Measurements from ENCODE around the gene IQCH. TPM values are rescaled to one million over a fixed set of nuclear protein-coding genes. Genes with fewer than 3 reads are reported as not detected.

IQCH gene
- polyA plus RNA-seq, 1 donor (not counting 4 experiments of a cell fraction or from before 2014, with no cell fraction given): 2.6 TPM

DNA sequence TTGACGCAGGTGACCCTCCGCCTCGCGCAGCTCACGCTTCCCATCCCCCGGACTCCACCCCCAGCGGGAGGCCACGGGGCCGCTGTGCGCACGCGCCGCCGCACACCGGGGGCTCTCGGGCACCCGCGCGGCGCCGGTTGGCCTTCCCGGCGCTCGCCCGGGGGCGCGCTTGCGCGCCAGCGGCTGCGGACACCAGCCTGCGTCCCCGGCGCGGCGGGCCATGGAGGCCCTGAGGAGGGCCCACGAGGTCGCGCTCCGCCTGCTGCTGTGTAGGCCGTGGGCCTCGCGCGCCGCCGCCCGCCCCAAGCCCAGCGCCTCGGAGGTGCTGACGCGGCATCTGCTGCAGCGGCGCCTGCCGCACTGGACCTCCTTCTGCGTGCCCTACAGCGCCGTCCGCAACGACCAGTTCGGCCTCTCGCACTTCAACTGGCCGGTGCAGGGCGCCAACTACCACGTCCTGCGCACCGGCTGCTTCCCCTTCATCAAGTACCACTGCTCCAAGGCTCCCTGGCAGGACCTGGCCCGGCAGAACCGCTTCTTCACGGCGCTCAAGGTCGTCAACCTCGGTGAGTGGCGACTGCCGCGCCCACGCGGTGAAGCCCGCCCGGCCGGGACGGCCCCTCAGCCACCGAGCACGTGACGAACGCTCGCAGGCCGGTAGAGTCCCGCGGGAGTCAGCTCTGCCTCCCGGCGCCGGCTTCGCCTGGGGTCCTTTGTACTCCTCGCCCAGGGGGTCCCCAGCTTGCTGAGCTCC lies 266.6 kb downstream of the IQCH start, which contains the start of gene C15orf61:
Gene C15orf61 (plus strand): TSS at position 103 of the 754 bp plus-strand sequence. CDS start 118 bp downstream, at position 221.
- DNase-seq (ENCODE audit: low read depth, low spot score) (no peak), FAIRE-seq (no peak)
- no peaks in the 10 kb centered on the region for H3K9me3 ChIP-seq (ENCODE audit: control insufficient read depth, low read depth, low read length)
- peak within 1 kb of the TSS; percentile 87 to 99 (median 93) for H3K4me3 ChIP-seq (ENCODE audit: control insufficient read depth in 2 of 3, extremely low read depth in 1 of 3, insufficient read depth in 2 of 3, low read depth in 1 of 3, low read length in 3 of 3)
- H3K36me3 ChIP-seq (ENCODE audit: control insufficient read depth in 2 of 2, extremely low read depth in 1 of 2, insufficient read depth in 2 of 2, low read length in 2 of 2): no peaks in the 10 kb centered on the region
- H3K27ac ChIP-seq (ENCODE audit: control insufficient read depth, insufficient read depth, low read length): peak within 1 kb of the TSS; percentile 93
- H3K9ac ChIP-seq (ENCODE audit: control insufficient read depth, extremely low read depth, insufficient read depth, low read length): peak within 1 kb of the TSS; percentile 97
- no peaks in the 10 kb centered on the region for H4K20me1 ChIP-seq (ENCODE audit: control insufficient read depth, extremely low read depth, insufficient read depth, low read length)
- dilution Hi-C loops (cut with MboI; ENCODE audit: extremely low pct_ligation_motif_present, low sequenced_read_pairs): no loop called here
- TF ChIP-seq, protein P1, sequence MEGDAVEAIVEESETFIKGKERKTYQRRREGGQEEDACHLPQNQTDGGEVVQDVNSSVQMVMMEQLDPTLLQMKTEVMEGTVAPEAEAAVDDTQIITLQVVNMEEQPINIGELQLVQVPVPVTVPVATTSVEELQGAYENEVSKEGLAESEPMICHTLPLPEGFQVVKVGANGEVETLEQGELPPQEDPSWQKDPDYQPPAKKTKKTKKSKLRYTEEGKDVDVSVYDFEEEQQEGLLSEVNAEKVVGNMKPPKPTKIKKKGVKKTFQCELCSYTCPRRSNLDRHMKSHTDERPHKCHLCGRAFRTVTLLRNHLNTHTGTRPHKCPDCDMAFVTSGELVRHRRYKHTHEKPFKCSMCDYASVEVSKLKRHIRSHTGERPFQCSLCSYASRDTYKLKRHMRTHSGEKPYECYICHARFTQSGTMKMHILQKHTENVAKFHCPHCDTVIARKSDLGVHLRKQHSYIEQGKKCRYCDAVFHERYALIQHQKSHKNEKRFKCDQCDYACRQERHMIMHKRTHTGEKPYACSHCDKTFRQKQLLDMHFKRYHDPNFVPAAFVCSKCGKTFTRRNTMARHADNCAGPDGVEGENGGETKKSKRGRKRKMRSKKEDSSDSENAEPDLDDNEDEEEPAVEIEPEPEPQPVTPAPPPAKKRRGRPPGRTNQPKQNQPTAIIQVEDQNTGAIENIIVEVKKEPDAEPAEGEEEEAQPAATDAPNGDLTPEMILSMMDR (optimal IDR thresholded peaks at IDR 0.05 in 1 of 3, IDR thresholded peaks at IDR 0.05 in 1 of 3, conservative IDR thresholded peaks at IDR 0.05 in 1 of 3; ENCODE audit: extremely low read depth in 1 of 3, insufficient read depth in 2 of 3, low read length in 3 of 3): peak in 1 of 3 experiments; percentile 42
- no peak for TF ChIP-seq EZH2 (IDR thresholded peaks at IDR 0.05; ENCODE audit: low read length)
- peaks cover 41% of the 10 kb centered on the region for H3K79me2 ChIP-seq (ENCODE audit: control insufficient read depth, insufficient read depth, low read length)
- no peaks in the 10 kb centered on the region for H3K9me1 ChIP-seq (ENCODE audit: control insufficient read depth, extremely low read depth, insufficient read depth, low read length)
- peaks cover 10% of the 10 kb centered on the region for H3K4me1 ChIP-seq (ENCODE audit: control insufficient read depth, extremely low read depth, insufficient read depth, low read length)
- peak within 1 kb of the TSS; percentile 98 for H3K4me2 ChIP-seq (ENCODE audit: control insufficient read depth, extremely low read depth, insufficient read depth, low read depth, low read length)
- H2AFZ ChIP-seq (ENCODE audit: control insufficient read depth, low read length): peak within 1 kb of the TSS; percentile 96
- H3K27me3 ChIP-seq (ENCODE audit: control insufficient read depth, extremely low read depth, insufficient read depth, low read length): no peaks in the 10 kb centered on the region

DNA sequence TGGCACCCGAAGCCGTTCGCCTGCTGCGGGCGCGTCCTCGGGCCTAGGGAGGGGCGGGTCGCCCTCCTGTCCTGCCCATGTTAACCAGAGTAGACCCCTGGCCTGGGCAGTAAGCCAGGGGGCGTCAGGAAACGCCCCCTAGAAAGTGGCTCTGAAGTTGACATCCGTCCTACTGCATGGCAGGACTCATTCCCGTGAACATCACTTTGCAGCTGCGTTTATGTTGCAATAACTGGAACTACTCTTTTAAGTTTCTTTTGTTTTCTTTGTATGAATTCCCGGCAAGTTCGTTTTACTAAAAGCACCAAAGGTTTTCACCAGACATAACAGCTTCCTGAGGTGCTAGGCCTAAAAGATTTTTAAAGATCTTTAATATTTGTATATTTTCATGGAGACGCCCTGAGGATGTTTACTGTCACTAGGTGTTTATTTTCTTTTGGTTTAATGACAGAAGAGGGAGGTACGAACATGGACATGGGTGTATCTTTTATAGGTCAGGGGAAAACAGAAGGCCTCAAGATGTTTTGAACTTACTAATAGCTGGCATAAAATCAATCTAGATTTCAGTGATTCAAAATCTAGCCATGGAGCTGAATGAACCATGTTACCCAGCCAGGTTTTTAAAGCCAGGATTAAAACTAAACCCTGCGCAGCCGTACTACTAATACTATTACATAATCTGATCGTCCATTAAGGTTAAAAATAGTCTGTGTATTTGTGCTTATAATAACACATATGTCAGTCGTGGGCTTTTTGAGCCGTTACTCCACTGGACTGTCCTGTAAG lies 267.4 kb downstream of the IQCH start:
- Histone ChIP-seq H2AFZ (ENCODE audit: control insufficient read depth, low read length) (peak overlapping the region; percentile 96), H4K20me1 (ENCODE audit: control insufficient read depth, extremely low read depth, insufficient read depth, low read length) (no peaks in the 10 kb centered on the region), H3K9ac (ENCODE audit: control insufficient read depth, extremely low read depth, insufficient read depth, low read length) (peak overlapping the region; percentile 97), H3K9me1 (ENCODE audit: control insufficient read depth, extremely low read depth, insufficient read depth, low read length) (no peaks in the 10 kb centered on the region), H3K9me3 (ENCODE audit: control insufficient read depth, low read depth, low read length) (no peaks in the 10 kb centered on the region), H3K27ac (ENCODE audit: control insufficient read depth, insufficient read depth, low read length) (peak overlapping the region; percentile 93), H3K36me3 (ENCODE audit: control insufficient read depth in 2 of 2, extremely low read depth in 1 of 2, insufficient read depth in 2 of 2, low read length in 2 of 2) (no peaks in the 10 kb centered on the region), H3K4me1 (ENCODE audit: control insufficient read depth, extremely low read depth, insufficient read depth, low read length) (peaks cover 10% of the 10 kb centered on the region), H3K27me3 (ENCODE audit: control insufficient read depth, extremely low read depth, insufficient read depth, low read length) (no peaks in the 10 kb centered on the region), H3K4me2 (ENCODE audit: control insufficient read depth, extremely low read depth, insufficient read depth, low read depth, low read length) (peak overlapping the region; percentile 98), H3K4me3 (ENCODE audit: control insufficient read depth in 2 of 3, extremely low read depth in 1 of 3, insufficient read depth in 2 of 3, low read depth in 1 of 3, low read length in 3 of 3) (peak overlapping the region; percentile 87 to 99 (median 93)), H3K79me2 (ENCODE audit: control insufficient read depth, insufficient read depth, low read length) (peaks cover 41% of the 10 kb centered on the region)
- no peak for DNase-seq (ENCODE audit: low read depth, low spot score)
- dilution Hi-C loops (cut with MboI; ENCODE audit: extremely low pct_ligation_motif_present, low sequenced_read_pairs): no loop called here
- no peak for TF ChIP-seq EZH2 (IDR thresholded peaks at IDR 0.05; ENCODE audit: low read length)
- TF ChIP-seq, protein P1 (optimal IDR thresholded peaks at IDR 0.05 in 1 of 3, IDR thresholded peaks at IDR 0.05 in 1 of 3, conservative IDR thresholded peaks at IDR 0.05 in 1 of 3; ENCODE audit: extremely low read depth in 1 of 3, insufficient read depth in 2 of 3, low read length in 3 of 3): no peak
- no peak for FAIRE-seq
